TTC549 (cell line): ENCODE data around the gene INSM2.

Source experiments
- FAIRE-seq: peaks from 2 replicates; lab custom pipeline; 2012; peaks lifted over from hg19 to GRCh38; lab: Jason Lieb, UNC

INSM2 gene

GRCh38 chr14:35533357-35534207, at the start of gene INSM2:
Gene INSM2 (plus strand): TSS chr14:35534164. CDS start chr14:35534253, 89 bp downstream.
- no peak for FAIRE-seq

DNA sequence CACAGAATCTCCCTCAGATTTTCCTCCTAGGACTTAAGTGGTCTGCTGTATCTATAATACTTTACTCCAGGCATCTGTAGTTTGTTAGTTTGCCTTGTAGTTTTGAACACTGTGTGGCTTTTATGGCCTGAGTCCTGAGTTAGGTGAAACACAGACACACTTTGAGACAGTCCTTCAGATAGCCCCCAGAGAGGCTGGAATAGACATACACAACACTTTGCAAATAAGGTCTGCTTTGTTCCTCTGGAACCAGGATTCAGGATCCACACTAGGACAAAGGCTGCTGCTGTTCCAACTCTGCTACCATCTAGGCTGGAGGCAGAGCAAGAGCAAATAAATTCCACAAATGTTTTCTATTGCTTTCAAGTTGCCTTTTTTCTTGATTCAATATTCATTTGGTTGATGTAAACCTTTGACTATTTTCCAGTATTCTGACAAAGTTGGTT, 41.4 kb upstream of the INSM2 start:
- no peak for FAIRE-seq

DNA sequence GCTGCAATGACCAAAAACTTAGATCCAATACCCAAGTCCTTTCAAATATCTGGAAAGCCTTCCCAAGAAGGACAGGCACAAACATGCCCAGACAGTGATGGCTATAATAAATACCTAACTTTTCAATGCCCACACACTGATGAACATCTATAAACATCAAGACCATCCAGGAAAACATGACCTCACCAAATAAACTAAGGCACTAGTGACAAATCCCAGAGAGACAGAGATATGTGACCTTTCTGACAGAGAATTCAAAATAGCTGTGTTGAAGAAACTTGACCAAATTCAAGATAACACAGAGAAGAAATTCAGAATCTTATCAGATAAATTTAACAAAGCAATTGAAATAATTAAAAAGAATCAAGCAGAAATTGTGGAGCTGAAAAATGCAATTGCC, 38.7 kb upstream of the INSM2 start:
- FAIRE-seq, result no peak

DNA sequence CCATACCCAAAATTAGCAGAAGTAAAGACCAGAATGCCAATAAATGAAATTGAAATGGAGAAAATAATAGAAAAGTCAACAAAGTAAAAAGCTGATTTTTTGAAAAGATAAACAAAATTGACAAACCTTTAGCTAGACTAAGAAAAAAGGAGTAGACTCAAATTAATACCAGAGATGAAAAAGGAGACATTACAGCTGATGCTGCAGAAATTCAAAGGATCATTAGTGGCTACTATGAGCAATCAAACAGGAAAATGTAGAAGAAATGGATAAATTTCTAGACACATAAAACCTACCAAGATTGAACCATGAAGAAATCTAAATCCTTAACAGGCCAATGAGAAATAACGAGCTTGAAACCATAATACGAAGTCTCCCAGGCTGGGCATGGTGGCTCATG, 34.8 kb upstream of the INSM2 start:
- no peak for FAIRE-seq

DNA sequence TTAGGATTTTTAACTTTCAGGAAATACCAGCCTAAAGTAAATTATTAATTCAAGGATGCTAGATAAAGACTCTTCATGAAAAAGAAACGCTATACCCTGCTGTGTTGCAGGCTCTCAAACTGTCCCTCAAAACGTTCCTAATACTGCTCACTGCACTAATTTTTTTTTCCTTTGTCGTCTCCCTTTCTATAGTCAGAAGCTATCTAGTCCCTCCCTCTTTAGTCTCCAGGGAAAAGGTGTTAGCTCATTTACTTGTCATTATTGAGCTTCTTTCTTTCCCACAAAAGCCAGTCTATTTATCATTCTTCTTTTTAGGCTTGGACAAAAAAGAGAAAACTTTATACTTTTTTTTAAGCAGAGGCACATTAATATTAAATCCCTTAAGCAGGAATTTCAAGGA, 30.3 kb upstream of the INSM2 start:
- no peak for FAIRE-seq

- no peak for FAIRE-seq
Measured at GRCh38 chr14:35504260-35504659, 29.7 kb upstream of the INSM2 start.

DNA sequence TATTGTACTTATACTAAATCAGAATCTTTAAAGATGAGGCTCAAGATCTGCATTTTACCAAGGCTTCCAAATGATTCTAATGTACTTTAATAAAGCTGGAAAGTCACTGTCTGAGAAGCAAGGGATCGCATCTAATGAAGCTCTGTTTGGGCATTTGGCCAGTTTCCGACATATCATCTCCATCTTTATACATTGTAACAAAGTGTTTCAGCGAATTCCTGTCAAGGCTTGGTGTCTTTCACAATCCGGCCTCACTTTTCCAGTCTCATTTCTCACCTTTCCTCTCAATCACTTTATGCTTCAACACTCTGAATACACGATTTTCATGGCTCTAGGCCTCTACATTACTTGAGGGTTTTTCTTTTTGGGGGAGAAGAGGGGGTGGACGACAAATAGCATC, 27.5 kb upstream of the INSM2 start:
- FAIRE-seq, result no peak

DNA sequence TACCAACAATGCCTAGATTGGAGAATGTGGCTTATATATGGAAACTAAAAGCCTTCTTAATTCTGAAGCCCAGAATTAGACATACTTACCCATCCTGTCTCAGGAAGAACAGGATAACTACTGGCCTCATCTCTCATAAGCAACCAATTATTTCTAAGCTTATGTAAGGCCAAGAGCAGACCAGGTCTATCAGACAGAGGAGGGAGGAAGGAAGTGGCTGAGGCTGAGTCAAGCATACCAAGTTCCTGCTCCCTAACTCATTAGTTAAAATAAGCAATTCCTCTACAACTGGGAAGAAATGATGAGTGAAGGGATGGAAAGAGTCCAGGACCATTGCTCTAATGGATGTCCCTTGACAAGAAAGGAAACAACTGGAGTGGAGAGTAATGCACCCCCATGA, 27.0 kb upstream of the INSM2 start:
- FAIRE-seq, result no peak

GRCh38 chr14:35509846-35510245, 24.1 kb upstream of the INSM2 start:
- FAIRE-seq, result no peak

DNA sequence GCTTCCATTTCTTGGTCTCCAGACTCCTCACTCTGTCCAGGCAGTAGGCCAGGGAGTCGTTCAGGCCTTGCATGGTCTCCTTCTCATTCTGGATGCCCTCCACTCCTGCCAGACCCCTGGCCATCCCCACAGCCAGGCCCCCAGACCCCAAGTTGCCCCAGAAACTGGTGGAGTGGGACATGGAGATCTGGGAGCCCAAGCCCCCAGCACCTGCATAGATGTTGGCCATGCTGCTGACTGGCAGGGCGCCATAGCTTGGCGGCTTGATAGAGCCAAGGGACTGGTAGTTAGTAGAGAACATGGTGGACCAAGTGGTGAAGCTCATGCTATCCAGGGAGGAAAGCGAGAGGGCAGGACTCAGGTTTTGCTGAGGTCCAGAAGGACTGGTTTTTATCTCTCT, 21.2 kb upstream of the INSM2 start:
- FAIRE-seq, result no peak

DNA sequence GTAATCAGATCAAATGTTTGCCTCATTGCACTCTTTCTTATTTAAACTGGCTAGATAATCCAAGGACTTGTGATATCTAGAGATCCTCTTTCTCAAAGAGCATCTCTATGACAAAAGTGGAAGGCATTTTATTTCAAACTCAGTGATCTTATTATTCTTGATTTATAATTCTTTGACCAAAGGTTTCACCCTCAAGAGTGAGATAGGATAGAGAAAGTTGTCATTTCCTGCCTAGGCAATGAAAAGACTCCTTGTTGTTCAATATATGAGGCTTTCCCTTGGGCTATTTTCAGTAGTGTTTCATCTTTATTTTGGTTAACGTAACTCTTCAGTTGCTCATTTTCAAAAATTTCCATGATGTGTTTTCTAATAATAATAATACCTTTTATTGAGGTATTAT, 18.0 kb upstream of the INSM2 start:
- FAIRE-seq, result no peak

DNA sequence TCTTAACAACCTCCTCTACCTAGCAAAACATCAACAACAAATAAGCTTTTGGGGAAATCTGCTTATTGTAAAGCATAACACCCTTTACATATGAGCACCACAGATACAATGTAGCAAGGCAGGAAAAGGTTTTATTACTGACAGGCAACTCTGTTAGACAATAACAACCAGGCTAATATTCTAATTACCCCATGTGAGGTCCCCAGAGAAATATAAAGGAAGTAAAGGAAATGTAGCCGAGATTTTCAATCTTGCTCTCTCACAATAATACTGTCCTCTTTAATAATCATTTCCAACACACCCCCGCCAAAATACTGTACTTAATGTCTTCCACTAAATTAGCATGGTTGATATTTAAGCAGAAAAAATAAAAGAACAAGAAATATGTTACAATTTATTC, 14.0 kb upstream of the INSM2 start:
- FAIRE-seq, result no peak

DNA sequence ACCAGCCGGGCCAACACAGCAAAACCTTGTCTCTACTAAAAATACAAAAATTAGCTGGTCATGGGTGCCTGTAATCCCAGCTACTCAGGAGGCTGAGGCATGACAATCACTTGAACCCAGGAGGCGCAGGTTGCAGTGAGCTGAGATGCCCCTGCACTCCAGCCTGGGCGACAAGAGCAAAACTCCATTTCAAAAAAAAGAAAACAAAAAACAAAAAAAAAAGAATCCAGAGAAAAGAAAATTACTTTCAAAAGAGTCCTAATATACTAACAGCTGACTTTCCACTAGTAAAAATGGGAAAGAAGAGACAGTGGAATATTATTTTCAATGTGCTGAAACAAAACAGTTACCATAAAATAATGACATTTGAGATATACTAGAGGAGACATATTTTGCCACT, 8.3 kb upstream of the INSM2 start:
- FAIRE-seq, result no peak

GRCh38 chr14:35526962-35527361, 7.0 kb upstream of the INSM2 start:
- FAIRE-seq, result no peak

- no peak for FAIRE-seq
Measured at GRCh38 chr14:35531960-35532747, 1.8 kb upstream of the INSM2 start.

- FAIRE-seq, result no peak
Measured at GRCh38 chr14:35532783-35533356, 1.1 kb upstream of the INSM2 start.

GRCh38 chr14:35534208-35534872, 376 bp downstream of the INSM2 start:
- no peak for FAIRE-seq

GRCh38 chr14:35534873-35535482, 1.0 kb downstream of the INSM2 start:
- FAIRE-seq, result no peak

- no peak for FAIRE-seq
Measured at GRCh38 chr14:35535483-35536112, 1.6 kb downstream of the INSM2 start.

DNA sequence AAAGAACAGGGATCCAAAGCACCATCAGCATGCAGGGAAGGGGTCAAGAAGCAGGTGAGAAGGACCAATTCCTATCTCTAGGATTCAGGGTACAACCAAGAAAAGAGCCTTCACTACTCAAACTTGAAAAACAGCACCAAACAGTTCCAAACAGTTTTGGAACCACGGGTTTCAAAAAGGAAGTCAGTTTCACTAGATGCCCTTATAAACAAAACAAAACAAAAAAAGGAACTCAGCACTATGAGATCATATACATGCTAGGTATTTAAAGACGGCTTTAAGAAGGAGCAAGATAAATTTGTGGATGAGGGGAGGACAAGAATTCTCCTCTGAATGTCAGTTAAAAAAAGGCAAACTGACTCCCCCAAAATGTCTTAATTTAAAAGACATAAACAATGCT, 6.0 kb downstream of the INSM2 start:
- FAIRE-seq, result no peak

DNA sequence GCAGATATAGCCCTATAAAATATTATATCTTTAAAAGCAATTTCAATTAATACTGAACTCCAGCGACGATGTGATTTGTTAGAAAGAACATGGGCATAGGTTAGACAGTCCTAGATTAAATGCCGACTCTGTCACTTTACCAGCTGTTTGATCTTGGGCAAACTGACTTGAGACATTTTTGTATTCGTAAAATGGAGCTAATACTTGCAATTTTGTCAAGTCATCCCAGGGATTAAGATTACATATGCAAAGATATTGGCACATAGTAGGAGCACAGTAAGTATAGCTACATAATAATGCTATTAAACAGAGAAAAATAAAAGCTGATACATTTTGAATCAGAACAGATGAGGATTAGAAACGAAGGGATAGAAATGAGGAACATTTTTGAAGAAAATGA, 9.0 kb downstream of the INSM2 start:
- FAIRE-seq, result no peak

GRCh38 chr14:35549551-35549950, 15.6 kb downstream of the INSM2 start:
- no peak for FAIRE-seq
